Measurements from ENCODE around the gene ZNF799.

The ZNF799 gene

GRCh38 chr19:12350890-12351197, 50.2 kb downstream of the ZNF799 start:
- Histone ChIP-seq H3K27ac (ENCODE audit: low read depth, low read length) (no peak overlapping the region), H3K36me3 (ENCODE audit: control insufficient read depth, insufficient read depth, low read length) (peaks cover 15% of the 10 kb centered on the region; the same call in 1 of the 2 replicates), H3K4me1 (ENCODE audit: control insufficient read depth, insufficient read depth, low read length) (no peaks in the 10 kb centered on the region), H3K27me3 (ENCODE audit: control insufficient read depth, insufficient read depth, low read length) (no peaks in the 10 kb centered on the region), H3K9ac (ENCODE audit: low read length) (no peak overlapping the region), H3K4me3 (ENCODE audit: low read depth, low read length) (no peak overlapping the region), H3K9me3 (ENCODE audit: control insufficient read depth, insufficient read depth, low read depth, low read length) (peaks cover 86% of the 10 kb centered on the region)

GRCh38 chr19:12350185-12350889, 50.7 kb downstream of the ZNF799 start:
- Histone ChIP-seq H3K9me3 (ENCODE audit: control insufficient read depth, insufficient read depth, low read depth, low read length) (peaks cover 88% of the 10 kb centered on the region), H3K9ac (ENCODE audit: low read length) (no peak overlapping the region), H3K4me3 (ENCODE audit: low read depth, low read length) (no peak overlapping the region), H3K36me3 (ENCODE audit: control insufficient read depth, insufficient read depth, low read length) (peaks cover 15% of the 10 kb centered on the region; the same call in 1 of the 2 replicates), H3K27ac (ENCODE audit: low read depth, low read length) (no peak overlapping the region), H3K4me1 (ENCODE audit: control insufficient read depth, insufficient read depth, low read length) (no peaks in the 10 kb centered on the region), H3K27me3 (ENCODE audit: control insufficient read depth, insufficient read depth, low read length) (no peaks in the 10 kb centered on the region)

GRCh38 chr19:12346896-12347295, 54.2 kb downstream of the ZNF799 start:
- no peak overlapping the region for H3K27ac ChIP-seq (ENCODE audit: low read depth, low read length)
- no peak overlapping the region for H3K9ac ChIP-seq (ENCODE audit: low read length)
- H3K4me3 ChIP-seq (ENCODE audit: low read depth, low read length) = no peak overlapping the region
- H3K36me3 ChIP-seq (ENCODE audit: control insufficient read depth, insufficient read depth, low read length) = peaks cover 15% of the 10 kb centered on the region; the same call in 1 of the 2 replicates
- H3K9me3 ChIP-seq (ENCODE audit: control insufficient read depth, insufficient read depth, low read depth, low read length) = peaks cover 81% of the 10 kb centered on the region
- H3K4me1 ChIP-seq (ENCODE audit: control insufficient read depth, insufficient read depth, low read length) = no peaks in the 10 kb centered on the region
- H3K27me3 ChIP-seq (ENCODE audit: control insufficient read depth, insufficient read depth, low read length) = no peaks in the 10 kb centered on the region

GRCh38 chr19:12345197-12345596, 55.9 kb downstream of the ZNF799 start:
- Histone ChIP-seq H3K9me3 (ENCODE audit: control insufficient read depth, insufficient read depth, low read depth, low read length) (peaks cover 75% of the 10 kb centered on the region), H3K4me3 (ENCODE audit: low read depth, low read length) (no peak overlapping the region), H3K27ac (ENCODE audit: low read depth, low read length) (no peak overlapping the region), H3K9ac (ENCODE audit: low read length) (no peak overlapping the region), H3K4me1 (ENCODE audit: control insufficient read depth, insufficient read depth, low read length) (no peaks in the 10 kb centered on the region), H3K36me3 (ENCODE audit: control insufficient read depth, insufficient read depth, low read length) (peaks cover 7% of the 10 kb centered on the region; the same call in 1 of the 2 replicates), H3K27me3 (ENCODE audit: control insufficient read depth, insufficient read depth, low read length) (no peaks in the 10 kb centered on the region)

Data from HUES6 (cell line).